Measurements from ENCODE around the gene DSCAM.
"Not testable (repeated sequence)": the region's sequence is repeated elsewhere in the genome, so short reads cannot be mapped to it uniquely, and the experiment has no call there.

The DSCAM gene

DNA sequence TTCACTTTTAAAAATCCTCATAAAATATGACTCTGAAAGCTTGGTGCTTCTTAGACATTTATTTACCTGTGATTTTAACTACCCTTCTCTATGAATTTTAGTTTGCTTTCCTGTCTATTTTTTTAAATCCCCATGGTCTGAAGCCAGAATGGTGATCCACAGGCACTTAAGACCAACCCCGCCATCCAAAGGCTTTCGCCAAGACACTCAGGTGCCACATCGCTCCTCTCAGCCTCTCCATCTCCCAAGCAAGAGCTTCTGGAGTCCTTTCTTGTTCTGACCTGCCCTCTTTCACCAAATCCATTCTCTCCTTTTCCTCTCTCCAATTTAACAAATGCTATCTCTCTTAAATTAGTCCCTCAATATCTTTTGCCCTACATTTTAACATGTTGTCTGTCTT is 515.2 kb downstream of the DSCAM start:
- no peak for DNase-seq (ENCODE audit: low read depth)
- no peak overlapping the region for H3K4me3 ChIP-seq (replicated peaks; ENCODE audit: low read depth, low read length)
- no peak for TF ChIP-seq CTCF (IDR thresholded peaks at IDR 0.05; ENCODE audit: low read length, missing control alignments)

GRCh38 chr21:40331172-40331571 is 515.8 kb downstream of the DSCAM start:
- TF ChIP-seq CTCF (IDR thresholded peaks at IDR 0.05; ENCODE audit: low read length, missing control alignments), result no peak
- no peak overlapping the region for H3K4me3 ChIP-seq (replicated peaks; ENCODE audit: low read depth, low read length)
- no peak for DNase-seq (ENCODE audit: low read depth)

DNA sequence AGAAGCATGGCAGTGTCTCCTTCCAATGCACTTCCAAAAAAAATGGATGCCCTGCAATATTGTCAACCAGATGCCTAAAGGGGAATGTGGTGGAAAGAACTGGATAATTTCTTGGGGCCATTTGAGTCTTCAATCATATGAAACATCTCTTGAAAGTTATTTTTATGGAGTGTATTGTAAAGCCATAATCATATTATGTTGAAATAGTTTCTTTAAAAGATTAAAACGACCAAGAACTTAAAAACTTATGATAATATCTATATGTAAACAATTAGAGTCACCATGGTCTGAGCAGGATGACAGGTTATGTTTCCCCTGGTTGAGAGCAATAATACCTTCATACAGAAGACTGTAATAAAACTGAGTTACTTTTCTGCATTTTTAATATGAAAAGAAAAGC is 522.6 kb downstream of the DSCAM start:
- no peak for TF ChIP-seq CTCF (IDR thresholded peaks at IDR 0.05; ENCODE audit: low read length, missing control alignments)
- no peak for DNase-seq (ENCODE audit: low read depth)
- no peak overlapping the region for H3K4me3 ChIP-seq (replicated peaks; ENCODE audit: low read depth, low read length)

DNA sequence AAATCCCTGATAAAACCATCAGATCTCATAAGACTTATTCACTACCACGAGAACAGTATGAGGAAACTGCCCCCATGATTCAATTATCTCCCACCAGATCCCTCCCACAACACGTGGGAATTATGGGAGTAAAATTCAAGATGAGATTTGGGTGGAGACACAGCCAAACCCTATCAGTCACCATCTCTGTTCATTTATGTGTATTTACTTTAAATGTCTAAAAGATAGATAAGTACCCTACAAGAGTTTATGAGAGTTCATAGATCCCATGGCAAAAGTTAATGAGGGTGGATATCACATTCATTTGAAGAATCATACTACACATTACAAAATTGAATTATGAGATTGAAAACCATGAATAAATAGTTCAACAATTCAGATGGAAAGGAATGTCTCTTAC is 526.2 kb downstream of the DSCAM start:
- not testable (repeated sequence) for DNase-seq (ENCODE audit: low read depth); H3K4me3 ChIP-seq (replicated peaks; ENCODE audit: low read depth, low read length)

DNA sequence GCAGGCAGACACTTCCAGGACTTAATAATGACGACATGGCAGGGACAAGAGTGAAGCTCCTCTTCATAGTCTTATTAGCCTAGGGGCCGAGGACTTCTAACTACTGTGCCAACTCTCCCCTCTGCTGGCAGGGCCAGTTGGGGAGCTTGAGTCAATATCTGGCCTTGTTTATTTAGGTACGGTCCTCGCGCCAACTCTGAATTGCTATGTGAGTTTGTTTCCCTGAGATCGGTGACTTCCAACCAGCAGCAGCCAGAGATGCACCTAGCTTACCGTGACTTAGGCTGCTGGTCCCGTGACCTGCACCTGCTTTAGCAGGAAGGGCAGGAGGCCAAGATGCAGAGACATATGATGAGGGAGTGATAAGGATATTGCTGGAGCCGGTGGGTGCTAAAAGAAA is 528.6 kb downstream of the DSCAM start:
- DNase-seq (ENCODE audit: low read depth), result no peak
- no peak overlapping the region for H3K4me3 ChIP-seq (replicated peaks; ENCODE audit: low read depth, low read length)
- TF ChIP-seq CTCF (IDR thresholded peaks at IDR 0.05; ENCODE audit: low read length, missing control alignments), result no peak

GRCh38 chr21:40316104-40316503 is 530.9 kb downstream of the DSCAM start:
- TF ChIP-seq CTCF (IDR thresholded peaks at IDR 0.05; ENCODE audit: low read length, missing control alignments), result no peak
- no peak for DNase-seq (ENCODE audit: low read depth)
- no peak overlapping the region for H3K4me3 ChIP-seq (replicated peaks; ENCODE audit: low read depth, low read length)

GRCh38 chr21:40315626-40316025 is 531.3 kb downstream of the DSCAM start:
- no peak for DNase-seq (ENCODE audit: low read depth)
- no peak overlapping the region for H3K4me3 ChIP-seq (replicated peaks; ENCODE audit: low read depth, low read length)
- TF ChIP-seq CTCF (IDR thresholded peaks at IDR 0.05; ENCODE audit: low read length, missing control alignments), result no peak

GRCh38 chr21:40313260-40313659 is 533.7 kb downstream of the DSCAM start:
- H3K4me3 ChIP-seq (replicated peaks; ENCODE audit: low read depth, low read length), result no peak overlapping the region
- DNase-seq (ENCODE audit: low read depth), result no peak
- TF ChIP-seq CTCF (IDR thresholded peaks at IDR 0.05; ENCODE audit: low read length, missing control alignments), result no peak
